Stimulated activated CD8-positive, alpha-beta memory T cell treated with anti-CD3 and anti-CD28 coated beads, Interleukin-12 subunit alpha, Interleukin-12 subunit beta, amount 100 ng/mL, for 1 hour (primary cell): ENCODE measurements around the gene ADAD2.

Experiments
- DNase-seq: peaks from one replicate; pipeline ENCODE4 v3.0.0-alpha.2; 2020; ENCODE audit warnings: low read depth

Gene ADAD2

DNA sequence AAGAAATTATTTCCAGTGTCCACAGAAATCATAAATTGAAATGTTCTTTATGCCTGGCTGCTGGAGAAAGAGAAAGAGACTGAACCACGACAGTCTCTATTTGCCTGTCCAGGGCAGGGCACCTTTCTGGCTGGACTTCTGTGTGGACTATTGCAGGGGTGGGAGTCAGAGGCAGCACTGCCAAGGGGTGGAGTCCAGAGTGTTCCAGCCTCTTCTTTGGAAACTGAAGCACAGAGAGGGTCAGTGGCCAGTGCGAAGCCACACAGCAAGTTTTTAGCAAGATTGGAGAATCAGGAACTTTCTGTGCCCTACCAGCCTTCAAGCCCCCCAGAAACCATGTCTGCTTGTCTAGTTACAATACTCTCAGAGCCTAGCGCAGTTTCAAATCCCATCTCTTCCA lies 33.6 kb downstream of the ADAD2 start:
- DNase-seq, result no peak

DNA sequence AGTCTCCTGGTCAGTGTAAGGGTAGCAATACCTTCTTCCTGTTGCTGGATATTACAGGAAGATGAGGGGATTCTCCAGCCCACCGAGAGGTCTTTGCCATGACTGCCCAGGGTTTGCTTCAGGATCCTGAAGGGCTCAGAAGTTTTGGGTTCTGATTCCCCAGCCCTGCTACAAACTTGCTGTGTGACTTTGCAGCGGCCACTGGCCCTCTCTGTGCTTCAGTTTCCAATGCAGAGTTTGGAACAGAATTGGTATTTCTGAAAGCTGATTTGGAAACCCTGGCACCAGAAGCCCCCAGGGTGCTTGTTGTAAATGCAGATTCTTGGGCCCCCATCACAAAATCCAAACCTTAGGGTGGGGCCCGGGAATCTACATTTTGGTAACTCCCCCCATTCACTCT lies 34.2 kb downstream of the ADAD2 start:
- DNase-seq, result no peak

DNA sequence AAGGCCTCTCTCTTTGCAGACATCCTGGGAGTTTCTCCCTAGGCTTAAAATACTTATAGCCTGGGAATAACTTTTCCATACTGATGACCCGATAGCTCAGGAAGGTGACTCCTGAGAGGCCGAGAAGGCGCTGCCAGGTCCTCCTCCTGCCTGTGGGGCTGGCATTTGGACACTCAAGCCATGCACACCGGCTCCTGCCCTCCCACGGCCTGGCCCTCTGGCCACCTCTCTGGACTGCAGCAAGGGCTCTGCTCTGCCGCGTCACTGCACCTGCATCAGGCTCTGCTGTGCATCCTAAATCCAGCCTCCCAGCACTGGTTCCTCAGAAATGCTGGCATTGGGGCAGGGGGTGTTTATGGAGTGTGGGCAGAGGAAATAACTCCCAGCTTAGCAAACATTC lies 34.6 kb downstream of the ADAD2 start:
- no peak for DNase-seq

DNA sequence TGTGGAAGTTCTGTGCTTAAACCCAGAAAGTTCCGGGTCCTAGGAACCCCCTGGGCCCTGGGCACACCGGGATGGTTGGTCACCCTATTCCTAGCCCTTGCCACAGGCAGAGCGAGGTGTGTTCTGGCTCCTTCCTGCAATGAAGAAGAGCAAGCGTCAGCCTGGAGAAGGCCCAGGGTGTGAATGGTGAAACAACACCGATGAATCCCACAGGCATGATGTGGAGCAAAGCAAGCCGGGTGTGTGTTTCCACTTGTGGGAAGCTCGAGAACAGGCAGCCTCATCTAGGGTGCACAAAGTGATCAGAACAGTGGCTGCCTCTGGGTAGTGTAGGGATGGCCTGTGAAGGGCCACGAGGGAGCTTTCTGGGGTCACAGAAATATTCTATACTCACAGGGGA lies 35.1 kb downstream of the ADAD2 start:
- DNase-seq, result no peak

DNA sequence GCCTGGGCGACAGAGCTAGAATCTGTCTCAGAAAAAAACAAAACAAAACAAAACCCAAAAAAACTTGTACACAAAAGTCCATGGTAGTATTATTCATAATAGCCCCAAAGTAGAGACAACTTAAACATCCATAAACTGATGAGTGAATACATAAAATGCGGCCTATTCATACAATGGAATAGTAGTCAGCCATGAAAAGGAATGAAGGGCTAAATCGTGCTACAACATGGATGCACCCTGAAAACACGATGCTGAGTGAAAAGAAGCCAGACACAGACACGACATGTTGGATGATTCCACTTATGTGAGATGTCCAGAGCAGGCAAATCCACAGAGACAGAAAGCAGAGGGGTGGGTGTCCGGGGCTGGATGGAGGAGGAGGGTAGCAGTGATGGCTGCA lies 36.6 kb downstream of the ADAD2 start:
- no peak for DNase-seq

DNA sequence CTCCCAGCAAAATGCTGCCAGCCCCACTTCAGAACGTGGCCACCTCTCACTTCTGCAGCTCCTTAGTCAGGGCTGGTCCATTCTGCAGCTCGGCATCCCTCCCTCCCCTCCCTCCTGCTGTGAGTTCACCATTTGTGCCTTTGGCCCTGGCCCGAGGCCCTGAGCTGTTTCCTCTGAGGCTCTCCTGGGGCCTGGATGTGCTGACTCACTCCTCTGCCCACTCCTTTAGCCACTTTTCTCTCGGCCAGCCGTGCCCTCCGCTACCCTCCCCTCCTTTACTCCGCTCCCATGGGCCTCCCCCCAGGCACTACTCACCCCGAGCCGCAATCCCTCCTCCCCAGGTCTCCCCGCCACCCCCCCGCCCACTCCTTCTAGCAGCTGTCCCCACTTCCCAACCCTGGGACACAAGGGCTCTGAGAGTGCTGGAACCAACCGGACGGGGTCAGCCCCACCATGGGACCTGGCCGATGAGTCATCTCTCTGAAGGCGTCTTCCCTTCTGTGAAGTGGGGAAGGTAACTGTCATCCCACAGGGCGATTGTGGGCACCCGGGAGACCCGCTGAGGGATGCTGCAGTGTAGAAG lies 37.4 kb downstream of the ADAD2 start:
- no peak for DNase-seq

DNA sequence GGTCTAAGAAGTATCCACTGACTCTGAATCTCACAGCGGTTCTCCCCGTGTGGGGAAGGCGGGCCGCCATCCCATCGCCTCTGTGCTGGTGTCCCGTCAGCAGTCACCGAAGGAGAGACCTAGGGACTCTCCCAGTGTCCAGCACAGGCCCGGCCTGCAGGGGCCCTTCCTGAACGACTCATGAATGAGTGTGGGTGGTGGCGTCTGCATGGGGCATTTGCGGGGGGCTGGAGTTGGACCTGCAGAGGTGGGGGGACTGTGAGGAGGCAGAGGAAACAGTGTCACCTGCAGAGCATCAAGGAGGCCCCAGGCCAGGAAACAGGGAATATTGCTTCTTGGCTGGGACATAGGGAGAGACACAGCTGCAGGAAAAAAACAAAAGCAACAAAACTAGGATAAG lies 38.5 kb downstream of the ADAD2 start:
- no peak for DNase-seq

DNA sequence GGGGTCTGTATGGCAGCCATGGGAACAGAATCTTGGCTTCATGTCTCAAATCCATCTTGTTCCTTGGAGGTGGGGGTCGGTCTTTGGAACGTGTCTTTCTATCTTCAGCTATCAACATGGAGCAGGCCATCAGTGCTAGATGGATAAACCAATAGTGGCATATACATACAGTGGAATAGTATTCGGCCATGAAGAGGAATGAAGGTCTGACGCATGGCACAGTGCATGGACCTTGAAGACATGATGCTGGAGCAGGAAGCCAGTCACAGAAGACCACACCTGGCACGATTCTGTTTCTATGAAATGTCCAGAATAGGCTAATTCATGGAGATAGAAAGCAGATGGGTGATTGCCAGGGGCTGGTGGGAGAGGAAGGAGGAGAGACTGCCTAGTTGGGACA lies 41.1 kb downstream of the ADAD2 start:
- no peak for DNase-seq

DNA sequence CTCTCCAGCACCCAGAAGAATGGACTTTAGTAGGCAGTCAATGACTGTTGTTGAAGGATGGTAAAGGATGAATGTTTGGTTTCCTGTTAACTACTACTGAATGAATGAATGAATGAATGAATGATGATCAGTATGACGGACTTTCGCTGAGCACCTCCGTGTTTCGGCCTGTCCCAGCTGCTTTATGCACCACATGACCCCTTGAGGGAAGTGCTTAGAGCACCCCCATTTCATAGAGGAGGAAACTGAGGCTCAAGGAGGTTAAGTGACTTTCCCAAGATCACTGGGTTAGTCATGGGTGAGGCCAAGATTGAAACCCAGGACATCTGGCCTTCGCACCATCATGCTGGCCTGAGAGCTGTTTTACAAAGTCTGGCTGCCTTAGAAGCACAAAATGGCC lies 42.0 kb downstream of the ADAD2 start:
- DNase-seq, result no peak

DNA sequence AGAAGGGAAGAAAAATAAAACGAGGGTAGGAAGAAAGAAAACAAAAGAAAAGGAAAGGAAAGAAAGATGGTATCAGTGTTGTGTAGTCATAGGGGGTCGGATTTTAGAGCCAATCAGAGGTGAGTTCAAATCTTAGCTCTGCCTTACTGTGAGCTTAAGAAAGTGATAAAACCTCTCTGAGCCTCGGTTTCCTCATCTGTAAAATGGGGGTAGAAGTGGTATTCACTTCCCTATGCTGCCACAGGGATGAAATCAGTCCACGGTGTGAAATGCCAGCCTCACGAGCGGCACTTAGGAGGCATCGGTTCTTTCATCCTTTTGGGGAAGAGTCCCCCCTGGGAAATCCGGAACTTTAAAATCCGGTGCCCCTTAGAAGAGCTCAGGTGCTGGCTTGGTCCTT lies 42.8 kb downstream of the ADAD2 start:
- no peak for DNase-seq

DNA sequence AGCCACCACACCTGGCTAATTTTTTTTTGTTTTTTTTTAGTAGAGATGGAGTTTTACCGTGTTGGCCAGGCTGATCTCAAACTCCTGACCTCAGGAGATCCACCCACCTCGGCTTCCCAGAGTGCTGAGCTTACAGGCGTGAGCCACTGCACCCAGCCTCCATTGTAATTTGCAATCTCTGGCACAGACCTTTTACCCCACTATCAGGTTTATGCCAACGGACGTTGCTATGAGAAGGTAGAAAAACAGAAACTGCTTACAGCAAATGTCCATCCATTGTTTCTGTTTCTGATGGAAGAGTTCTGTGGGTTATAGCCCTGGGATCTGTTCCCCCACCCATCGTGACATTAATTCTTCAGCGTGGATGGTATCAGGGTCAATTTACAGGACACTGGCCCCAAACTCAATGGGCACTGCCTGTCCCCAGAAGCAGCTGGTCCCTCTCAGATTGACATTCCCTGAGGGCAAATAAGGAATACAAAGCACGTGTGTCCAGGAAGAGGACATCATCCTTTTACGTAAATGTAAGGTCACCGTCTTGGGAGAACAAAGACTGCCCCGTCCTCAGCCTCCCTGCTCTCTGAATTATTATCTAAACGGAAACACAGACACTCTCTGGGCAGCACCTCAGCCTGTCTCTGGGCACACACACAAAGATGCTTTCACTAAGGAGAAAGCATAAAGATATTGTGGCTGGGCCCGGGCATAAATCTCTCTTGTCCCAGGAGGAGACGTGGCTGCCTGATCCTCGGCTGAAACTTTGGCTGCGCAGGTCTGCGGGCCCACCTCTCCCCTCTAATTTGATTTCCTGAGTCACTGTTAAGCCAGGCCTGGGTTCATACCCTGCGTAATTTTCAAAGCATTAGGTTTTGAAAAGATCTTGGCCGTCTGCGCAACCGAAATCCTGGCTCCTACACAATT lies 43.6 kb downstream of the ADAD2 start:
- DNase-seq, result no peak

DNA sequence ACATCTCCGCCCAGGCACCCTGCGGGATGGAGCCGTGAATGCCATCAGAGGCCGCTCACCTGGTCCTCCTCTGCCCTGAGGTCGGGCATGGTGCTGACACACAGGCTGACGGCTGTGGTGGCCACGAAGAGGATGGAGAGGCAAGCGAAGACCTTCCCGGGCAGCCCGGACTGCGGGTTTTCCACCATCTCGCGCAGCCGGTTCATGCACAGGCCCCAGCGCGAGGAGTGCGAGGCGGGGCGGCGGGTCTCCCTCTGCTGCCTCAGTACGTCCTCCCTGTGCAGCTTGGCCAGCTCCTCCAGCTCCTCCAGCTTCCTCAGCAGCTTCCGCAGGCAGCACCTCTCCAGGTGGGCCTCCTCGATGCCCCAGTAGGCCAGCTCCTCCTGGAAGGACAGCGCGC lies 45.7 kb downstream of the ADAD2 start:
- DNase-seq, result no peak

DNA sequence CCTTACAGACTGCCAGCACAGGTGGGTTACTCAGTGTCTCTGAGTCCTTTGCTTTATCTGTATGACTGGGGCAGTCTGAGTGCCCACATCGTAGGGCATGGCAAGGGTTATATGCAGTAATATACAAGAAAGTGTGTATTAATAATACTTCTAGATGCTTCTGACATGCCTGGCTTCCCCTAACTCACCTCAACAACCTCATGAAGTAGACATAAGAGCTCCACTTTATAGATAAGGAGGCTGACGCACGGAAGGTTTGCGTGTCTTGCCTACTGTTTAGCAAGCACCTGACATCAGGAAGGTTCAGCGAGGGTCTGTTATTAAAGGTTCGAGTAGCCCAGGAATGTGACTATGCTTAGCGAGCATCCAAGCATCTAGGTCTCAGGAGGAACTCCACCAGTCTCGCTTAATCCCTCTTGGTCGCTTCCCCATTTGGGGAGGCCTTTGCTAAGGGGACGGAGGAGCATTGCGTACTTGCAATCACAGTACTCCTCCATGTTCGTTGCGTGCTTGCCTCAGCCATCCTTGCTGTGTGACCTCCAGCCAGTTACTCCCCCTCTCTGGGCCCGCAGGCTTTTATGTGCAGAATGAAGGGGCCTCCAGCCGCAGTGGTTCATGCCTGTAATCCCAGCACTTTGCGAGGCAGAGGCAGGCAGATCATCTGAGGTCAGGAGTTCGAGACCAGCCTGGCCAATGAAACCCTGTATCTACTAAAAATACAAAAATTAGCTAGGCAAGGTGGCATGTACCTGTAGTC lies 47.2 kb downstream of the ADAD2 start:
- no peak for DNase-seq

DNA sequence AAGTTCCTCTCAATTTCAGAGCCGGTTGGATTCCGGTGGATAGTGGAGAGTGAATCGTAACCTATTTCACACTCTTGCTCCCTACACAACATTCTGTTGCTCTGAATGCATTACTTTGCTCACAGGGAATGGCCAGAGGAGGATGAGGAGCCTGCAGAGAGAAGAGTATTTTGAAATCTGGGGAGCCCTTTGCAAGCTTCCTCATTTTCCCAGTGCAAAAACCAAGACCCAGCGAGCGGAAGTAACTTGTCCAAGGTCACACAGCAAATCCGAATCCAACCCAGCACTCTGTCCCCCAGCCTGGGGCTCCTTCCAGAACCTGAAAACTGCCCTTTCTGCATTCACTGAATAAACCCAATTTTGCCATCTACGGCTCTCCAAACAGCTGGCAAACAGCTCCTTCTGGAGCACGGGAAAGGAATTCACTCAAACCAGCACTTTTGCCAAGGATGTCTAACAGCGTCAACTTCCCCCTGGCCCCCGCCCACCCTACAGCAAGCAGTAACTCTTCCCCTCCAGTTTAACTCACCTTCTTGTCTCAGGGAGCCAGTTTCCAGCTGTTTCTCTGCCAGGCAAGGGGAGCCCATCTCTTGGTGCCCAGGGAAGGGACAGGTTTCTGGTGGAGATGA lies 48.3 kb downstream of the ADAD2 start:
- no peak for DNase-seq

DNA sequence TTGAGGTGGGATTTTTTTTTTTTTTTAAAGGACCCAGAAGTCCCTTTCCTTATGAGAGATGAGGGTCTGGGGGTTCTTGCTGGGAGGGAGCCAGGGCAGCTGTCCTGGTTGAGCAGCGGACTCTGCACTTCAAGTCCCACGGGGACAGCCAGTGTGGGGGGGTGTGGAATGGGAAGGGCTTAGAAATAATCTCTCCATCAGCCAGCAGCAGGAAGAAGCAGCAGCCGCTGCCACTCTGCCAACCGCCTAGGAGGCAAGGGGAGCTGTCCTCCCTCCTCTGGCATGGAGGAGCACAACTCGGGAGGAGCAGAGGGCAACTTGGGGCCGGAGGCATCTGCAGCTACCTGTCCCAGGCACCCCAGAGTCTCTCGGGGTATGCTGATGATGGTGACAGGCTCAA lies 49.0 kb downstream of the ADAD2 start, which contains the start of gene KCNG4:
KCNG4 (minus strand) TSS at position 104 of the 400 bp plus-strand sequence. CDS start 2,527 bp downstream, outside the sequence.
- no peak for DNase-seq

DNA sequence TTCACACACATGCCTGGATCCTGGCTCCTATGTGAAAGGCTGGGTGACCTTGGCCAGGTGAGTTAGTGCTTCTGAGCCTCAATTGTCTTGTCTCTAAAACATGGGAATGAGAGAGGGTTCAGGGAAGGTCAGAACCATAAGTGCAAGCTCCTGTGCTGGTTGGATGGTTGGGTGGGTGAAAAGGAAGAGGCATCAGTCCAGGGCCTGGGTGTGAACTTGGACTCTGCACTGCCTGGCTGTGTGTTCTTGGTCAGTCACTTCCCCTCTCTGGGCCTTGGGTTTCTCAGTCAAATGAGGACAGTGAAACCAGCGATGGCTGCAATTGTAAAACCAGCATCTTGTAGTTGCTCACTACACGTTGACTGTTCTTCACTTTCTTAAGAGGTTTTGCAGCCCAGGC lies 49.5 kb downstream of the ADAD2 start:
- DNase-seq, result no peak

DNA sequence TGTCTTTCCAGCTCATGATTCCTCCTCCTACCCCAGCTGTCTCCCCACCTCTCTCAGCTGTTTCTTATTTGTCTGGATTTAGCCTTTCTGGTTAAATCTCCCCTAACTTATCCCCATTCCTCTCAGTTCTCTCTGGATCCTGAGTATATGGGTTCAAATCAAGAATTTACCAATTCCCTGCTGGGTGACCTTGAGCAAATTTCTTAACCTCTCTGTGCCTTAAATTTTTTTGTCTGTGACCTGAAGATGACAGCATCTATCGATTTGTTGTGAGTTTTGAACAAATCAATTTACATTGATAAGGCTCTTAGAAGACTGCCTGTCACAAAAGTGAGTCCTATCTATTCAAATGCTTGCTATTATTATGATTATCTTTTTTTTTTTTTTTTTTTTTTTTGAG lies 50.8 kb downstream of the ADAD2 start:
- DNase-seq, result no peak

DNA sequence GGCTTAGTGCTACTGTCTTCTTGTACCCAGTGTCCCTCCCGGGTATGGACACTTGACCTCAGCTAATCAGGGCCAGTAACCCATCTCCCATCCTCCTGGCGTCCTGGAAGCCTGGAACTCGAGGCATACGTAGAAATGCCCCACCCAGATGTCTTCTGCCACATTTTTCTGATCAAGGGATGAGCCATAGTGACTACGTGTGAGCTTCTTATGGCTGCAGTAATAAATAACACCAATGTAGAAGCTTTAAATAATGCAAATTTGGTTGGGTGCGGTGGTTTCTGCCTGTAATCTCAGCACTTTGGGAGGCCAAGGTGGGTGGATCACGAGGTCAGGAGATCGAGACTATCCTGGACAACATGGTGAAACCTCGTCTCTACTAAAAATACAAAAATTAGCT lies 51.9 kb downstream of the ADAD2 start:
- no peak for DNase-seq

DNA sequence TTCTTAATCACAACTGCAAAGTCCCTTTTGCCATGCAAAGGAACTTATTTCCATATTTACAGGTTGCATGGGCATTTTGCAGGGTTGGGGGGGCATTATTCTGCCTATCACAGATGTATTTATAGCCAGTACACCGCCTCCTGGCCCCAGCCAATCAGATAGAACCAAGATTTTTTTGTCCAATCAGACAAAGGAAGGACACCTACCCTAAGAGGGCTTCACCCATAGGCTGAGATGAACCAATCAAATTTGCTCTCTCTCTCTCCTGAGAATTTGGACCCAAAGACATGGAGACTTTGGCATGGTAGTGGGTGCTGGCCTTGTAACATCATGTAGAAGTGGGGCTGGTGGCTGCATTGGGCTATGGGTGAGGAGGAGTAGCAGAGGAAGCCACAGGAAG lies 52.8 kb downstream of the ADAD2 start:
- DNase-seq, result no peak

DNA sequence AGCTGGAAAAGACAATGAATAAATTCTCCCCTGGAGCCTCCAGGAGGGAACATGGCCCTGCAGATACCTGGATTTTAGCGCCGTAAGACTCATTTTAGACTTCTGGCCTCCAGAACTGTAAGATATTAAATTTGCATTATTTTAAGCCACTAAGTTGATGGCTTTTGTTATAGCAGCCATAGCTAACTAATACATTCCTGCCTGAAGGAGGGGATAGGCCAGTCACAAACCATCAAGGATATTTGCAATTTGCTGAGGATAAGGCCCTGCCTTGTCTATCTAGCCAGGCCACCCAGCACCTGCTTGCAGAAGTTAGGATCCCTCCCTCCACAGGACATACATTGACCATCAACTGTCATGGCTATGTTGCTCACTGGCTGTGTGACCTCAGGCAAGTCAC lies 53.8 kb downstream of the ADAD2 start:
- no peak for DNase-seq

DNA sequence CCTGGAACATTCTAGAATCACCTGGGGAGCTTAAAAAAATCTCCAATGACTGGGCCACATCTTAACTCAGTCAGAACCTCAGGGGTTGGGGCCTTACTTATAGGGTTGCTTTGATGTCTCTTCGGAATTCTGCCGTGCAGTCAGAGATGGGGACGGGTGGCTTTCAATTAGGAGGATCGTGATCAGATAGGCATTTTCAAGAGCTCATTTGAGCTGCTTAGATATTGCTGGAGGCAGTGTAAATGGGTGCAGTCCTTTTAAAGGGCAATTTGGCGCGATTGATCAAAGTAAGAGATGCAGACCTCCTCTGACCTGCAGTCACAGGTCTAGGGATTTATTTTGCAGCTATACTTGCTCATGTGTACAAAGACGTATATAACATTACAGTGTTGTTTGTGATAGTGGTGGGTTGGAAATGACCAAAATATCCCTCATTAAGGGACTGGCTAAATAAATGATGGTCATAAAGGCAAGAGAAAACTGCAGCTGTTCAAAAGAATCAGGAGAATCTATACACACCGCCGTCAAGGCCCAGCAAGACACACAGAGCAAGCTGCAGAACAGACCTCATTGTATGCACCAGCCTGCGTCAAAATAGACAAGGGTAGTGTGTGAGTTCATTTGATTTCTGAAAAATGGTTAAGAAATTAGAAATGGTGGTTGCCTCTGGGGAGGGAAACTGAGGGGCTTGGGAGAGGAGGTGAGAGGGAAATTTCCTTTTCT lies 55.2 kb downstream of the ADAD2 start:
- DNase-seq, result no peak

DNA sequence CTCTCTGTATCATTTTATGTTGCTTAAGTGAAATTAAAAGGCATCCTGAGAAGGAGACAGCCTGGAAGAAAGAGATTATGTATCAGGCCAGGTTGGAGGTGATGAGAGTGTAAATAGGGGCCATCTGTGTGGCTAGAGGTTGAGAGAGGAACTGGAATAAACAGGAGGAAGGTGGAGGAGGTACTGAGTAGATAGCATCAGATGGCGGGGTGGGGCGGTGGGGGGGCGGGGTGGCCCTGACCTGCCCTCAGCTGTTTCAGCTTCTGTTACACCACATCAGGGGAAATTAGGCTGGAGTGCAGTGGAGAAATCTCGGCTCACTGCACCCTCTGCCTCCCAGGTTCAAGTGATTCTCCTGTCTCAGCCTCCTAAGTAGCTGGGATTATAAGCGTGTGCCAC lies 55.7 kb downstream of the ADAD2 start:
- DNase-seq, result no peak
